Caco-2 (cell line): ENCODE measurements around the gene ZBTB21. TPM values are rescaled to one million over a fixed set of nuclear protein-coding genes. Genes with fewer than 3 reads are reported as not detected.

Source experiments
- BruUV-seq: library from RNA; stranded (reverse); fragments of 400-500 nt; replicated peaks from 2 replicates; lab custom pipeline; 2021; lab: Mats Ljungman, UMichigan
- CTCF ChIA-PET: fragments of 300-600 bp; sonication (Branson Sonifier 250); formaldehyde crosslinking; loops from one replicate; lab custom pipeline; 2022; ENCODE audit warnings: antibody characterized with exemption; lab: Charles Lee
- POLR2A ChIA-PET: fragments of 300-600 bp; sonication (Branson Sonifier 250); formaldehyde crosslinking; loops from one replicate; lab custom pipeline; 2022; ENCODE audit warnings: antibody characterized with exemption; lab: Charles Lee
- DNase-seq, 2 experiments: peaks; one replicate each; pipeline versions ENCODE4 v3.0.0 to v3.0.0-alpha.2; 2020 to 2022
- H3K27me3 ChIP-seq: replicated peaks from 2 replicates; pipeline ENCODE4 v1.6.0; 2011; ENCODE audit warnings: low read length; ENCODE audit not compliant: control insufficient read depth, insufficient read depth
- H3K36me3 ChIP-seq: 2 replicates; pipeline ENCODE4 v1.5.1; 2011; ENCODE audit warnings: low read length; ENCODE audit not compliant: control insufficient read depth, insufficient read depth
- H3K4me1 ChIP-seq: fragments of 250-450 bp; sonication (Bioruptor Pico); 2 replicates; pipeline ENCODE4 v1.5.1; 2020; ENCODE audit warnings: mild to moderate bottlenecking
- H3K4me3 ChIP-seq: 2 replicates; pipeline ENCODE4 v1.5.1; 2011; ENCODE audit warnings: low read depth, mild to moderate bottlenecking, control low read depth, low read length
- H3K9me3 ChIP-seq: fragments of 250-450 bp; sonication (Bioruptor Pico); 2 replicates; pipeline ENCODE4 v1.5.1; 2020; ENCODE audit warnings: mild to moderate bottlenecking, moderate library complexity
- H3K27ac Mint-ChIP-seq: one replicate; pipeline ENCODE4 v1.8.0; 2022; ENCODE audit warnings: mixed read lengths; ENCODE audit not compliant: unreplicated experiment
- H3K27me3 Mint-ChIP-seq: one replicate; pipeline ENCODE4 v1.8.0; 2022; ENCODE audit warnings: mixed read lengths; ENCODE audit not compliant: insufficient read depth, unreplicated experiment
- H3K36me3 Mint-ChIP-seq: one replicate; pipeline ENCODE4 v1.8.0; 2022; ENCODE audit warnings: mild to moderate bottlenecking, mixed read lengths; ENCODE audit not compliant: insufficient read depth, unreplicated experiment
- H3K4me1 Mint-ChIP-seq: one replicate; pipeline ENCODE4 v1.8.0; 2022; ENCODE audit warnings: low read depth, mixed read lengths; ENCODE audit not compliant: unreplicated experiment
- H3K4me3 Mint-ChIP-seq: one replicate; pipeline ENCODE4 v1.8.0; 2022; ENCODE audit warnings: mild to moderate bottlenecking, moderate library complexity, mixed read lengths; ENCODE audit not compliant: unreplicated experiment
- H3K9me3 Mint-ChIP-seq: one replicate; pipeline ENCODE4 v1.8.0; 2022; ENCODE audit warnings: mixed read lengths; ENCODE audit not compliant: unreplicated experiment
- CTCF ChIP-seq, 2 experiments: fragments of 200-600 bp in 1 of 2; IDR thresholded peaks; 1 replicate in 1 of 2; 2 replicates in 1 of 2; pipeline versions ENCODE4 v1.5.1 to v1.8.0; 2011 to 2022; ENCODE audit warnings: antibody characterized with exemption in 1 of 2, control low read depth in 1 of 2, inconsistent platforms in 1 of 2, low read depth in 1 of 2, low read length in 1 of 2, mild to moderate bottlenecking in 1 of 2, moderate library complexity in 1 of 2; ENCODE audit not compliant: insufficient read depth in 1 of 2, severe bottlenecking in 1 of 2, unreplicated experiment in 1 of 2
- intact Hi-C: fragments of 100-400 bp; cut with micrococcal nuclease; formaldehyde crosslinking; loops from one replicate; pipeline ENCODE4 v1.10.0; 2022; ENCODE audit not compliant: unreplicated experiment
- total RNA-seq: library from RNA; stranded (reverse); gene quantifications from 2 replicates; pipeline ENCODE4 v1.2.3, GENCODE V29; 2022

ZBTB21 gene
- total RNA-seq, 1 experiment from 2014 or later: 21.4 TPM

DNA sequence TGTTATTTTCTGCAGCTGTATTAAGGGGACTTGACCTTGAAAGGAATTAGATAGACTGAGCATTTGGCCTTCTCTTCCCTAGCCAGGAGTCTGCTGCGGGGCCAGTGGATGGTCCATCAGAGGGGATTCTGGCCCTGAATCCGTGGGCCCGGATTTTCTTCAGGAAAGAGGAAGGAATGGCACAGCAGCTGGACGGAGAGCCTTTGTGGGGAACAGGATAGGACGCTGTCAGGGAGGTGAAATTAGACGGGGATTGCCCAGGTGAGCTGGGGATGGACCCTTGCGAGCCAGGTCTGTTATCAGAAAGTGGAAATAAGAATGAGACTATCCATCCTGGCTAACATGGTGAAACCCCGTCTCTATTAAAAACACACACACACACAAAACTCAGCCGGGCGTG is 54.6 kb downstream of the ZBTB21 start:
- DNase-seq: no peak
- Histone ChIP-seq H3K27me3 (no peaks in the 10 kb centered on the region), H3K9me3 (no peaks in the 10 kb centered on the region), H3K36me3 (no peaks in the 10 kb centered on the region), H3K4me1 (peaks cover 24% of the 10 kb centered on the region), H3K4me3 (no peak overlapping the region)
- no TSS peak for BruUV-seq
- Mint-ChIP-seq H3K9me3 (no peaks in the 10 kb centered on the region), H3K27ac (no peak overlapping the region), H3K4me1 (peaks cover 20% of the 10 kb centered on the region), H3K27me3 (no peaks in the 10 kb centered on the region), H3K4me3 (no peak overlapping the region), H3K36me3 (peaks cover 10% of the 10 kb centered on the region)
- POLR2A ChIA-PET: no interaction called here
- intact Hi-C loops: no loop called here
- TF ChIP-seq CTCF (IDR thresholded peaks at IDR 0.05; ENCODE audit: insufficient read depth in 1 of 2, low read depth in 1 of 2, low read length in 1 of 2, severe bottlenecking in 1 of 2, unreplicated experiment in 1 of 2): no peak
- CTCF ChIA-PET: interaction anchor here (0.7 kb wide), 1 partner anchor 81 kb away, joined by 5 read pairs; no protein-coding TSS in a partner anchor

DNA sequence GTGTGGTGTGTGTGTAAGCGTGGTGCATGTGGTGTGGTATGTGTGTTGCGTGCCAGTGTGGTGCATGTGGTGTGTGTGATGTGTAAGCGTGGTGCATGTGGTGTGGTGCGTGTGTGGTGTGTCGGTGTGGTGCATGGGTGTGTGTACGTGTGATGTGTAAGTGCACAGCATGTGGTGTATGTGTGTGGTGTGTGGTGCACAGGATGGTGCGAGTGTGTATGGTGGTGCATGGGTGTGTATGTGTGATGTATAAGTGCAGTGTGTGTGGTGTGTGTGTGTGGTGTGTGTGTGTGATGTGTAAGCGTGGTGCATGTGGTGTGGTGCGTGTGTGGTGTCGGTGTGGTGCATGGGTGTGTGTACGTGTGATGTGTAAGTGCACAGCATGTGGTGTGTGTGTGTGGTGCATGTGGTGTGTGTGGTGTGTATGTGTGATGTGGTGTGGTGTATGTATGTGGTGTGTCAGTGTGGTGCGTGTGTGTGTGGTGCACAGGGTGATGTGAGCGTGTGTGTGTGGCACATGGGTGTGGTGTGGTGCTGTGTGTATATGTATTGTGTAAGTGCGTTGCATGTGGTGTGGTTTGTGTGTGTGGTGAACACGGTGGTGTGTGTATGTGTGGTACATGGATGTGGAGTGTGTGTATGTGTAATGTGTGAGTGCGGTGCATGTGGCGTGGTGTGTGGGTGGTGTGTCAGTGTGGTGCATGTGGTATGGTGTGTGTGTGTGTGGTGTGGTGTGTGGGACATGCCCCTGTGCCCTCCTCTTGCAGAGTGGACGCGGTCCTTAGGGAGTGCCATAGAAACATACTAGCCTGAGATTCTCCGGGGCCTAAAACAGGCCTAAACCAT is 55.3 kb downstream of the ZBTB21 start:
- BruUV-seq: no TSS peak
- peaks cover 10% of the 10 kb centered on the region for H3K36me3 Mint-ChIP-seq
- H3K36me3 ChIP-seq: no peaks in the 10 kb centered on the region
- TF ChIP-seq CTCF (IDR thresholded peaks at IDR 0.05; ENCODE audit: insufficient read depth in 1 of 2, low read depth in 1 of 2, low read length in 1 of 2, severe bottlenecking in 1 of 2, unreplicated experiment in 1 of 2): no peak
- peak overlapping the region; percentile 29 for H3K4me3 Mint-ChIP-seq
- no peak for DNase-seq
- H3K4me1 ChIP-seq: peaks cover 24% of the 10 kb centered on the region
- H3K27me3 ChIP-seq: no peaks in the 10 kb centered on the region
- no peaks in the 10 kb centered on the region for H3K9me3 Mint-ChIP-seq
- intact Hi-C loops: no loop called here
- POLR2A ChIA-PET: no interaction called here
- H3K9me3 ChIP-seq: no peaks in the 10 kb centered on the region
- H3K4me1 Mint-ChIP-seq: peaks cover 20% of the 10 kb centered on the region
- CTCF ChIA-PET: interaction anchor here (0.7 kb wide), 1 partner anchor 80 kb away, joined by 5 read pairs; no protein-coding TSS in a partner anchor
- H3K4me3 ChIP-seq: no peak overlapping the region
- no peak overlapping the region for H3K27ac Mint-ChIP-seq
- no peaks in the 10 kb centered on the region for H3K27me3 Mint-ChIP-seq

GRCh38 chr21:41953831-41954653 is 56.1 kb downstream of the ZBTB21 start, which contains the start of gene C2CD2:
Gene C2CD2 (minus strand): TSS chr21:41954018. CDS start chr21:41953648, 370 bp downstream.
- no peak for TF ChIP-seq CTCF (IDR thresholded peaks at IDR 0.05; ENCODE audit: insufficient read depth in 1 of 2, low read depth in 1 of 2, low read length in 1 of 2, severe bottlenecking in 1 of 2, unreplicated experiment in 1 of 2)
- Histone ChIP-seq H3K36me3 (no peaks in the 10 kb centered on the region), H3K27me3 (no peaks in the 10 kb centered on the region), H3K4me1 (peaks cover 24% of the 10 kb centered on the region), H3K4me3 (peak within 1 kb of the TSS; percentile 64), H3K9me3 (no peaks in the 10 kb centered on the region)
- Mint-ChIP-seq H3K4me1 (peaks cover 20% of the 10 kb centered on the region), H3K36me3 (peaks cover 10% of the 10 kb centered on the region), H3K27me3 (no peaks in the 10 kb centered on the region), H3K4me3 (peak within 1 kb of the TSS; percentile 72), H3K9me3 (no peaks in the 10 kb centered on the region), H3K27ac (no peak within 1 kb of the TSS)
- BruUV-seq: no TSS peak
- intact Hi-C loops: no loop called here
- ChIA-PET CTCF (no interaction called here), POLR2A (no interaction called here)
- DNase-seq: peak; percentile 68 to 69
